Measurements from ENCODE around the gene AR.

GRCh38 chrX:67724359-67725110, 180.7 kb downstream of the AR start:
- TF ChIP-seq POLR2AphosphoS5 (IDR thresholded peaks at IDR 0.05): no peak
- TF ChIP-seq, protein P1, sequence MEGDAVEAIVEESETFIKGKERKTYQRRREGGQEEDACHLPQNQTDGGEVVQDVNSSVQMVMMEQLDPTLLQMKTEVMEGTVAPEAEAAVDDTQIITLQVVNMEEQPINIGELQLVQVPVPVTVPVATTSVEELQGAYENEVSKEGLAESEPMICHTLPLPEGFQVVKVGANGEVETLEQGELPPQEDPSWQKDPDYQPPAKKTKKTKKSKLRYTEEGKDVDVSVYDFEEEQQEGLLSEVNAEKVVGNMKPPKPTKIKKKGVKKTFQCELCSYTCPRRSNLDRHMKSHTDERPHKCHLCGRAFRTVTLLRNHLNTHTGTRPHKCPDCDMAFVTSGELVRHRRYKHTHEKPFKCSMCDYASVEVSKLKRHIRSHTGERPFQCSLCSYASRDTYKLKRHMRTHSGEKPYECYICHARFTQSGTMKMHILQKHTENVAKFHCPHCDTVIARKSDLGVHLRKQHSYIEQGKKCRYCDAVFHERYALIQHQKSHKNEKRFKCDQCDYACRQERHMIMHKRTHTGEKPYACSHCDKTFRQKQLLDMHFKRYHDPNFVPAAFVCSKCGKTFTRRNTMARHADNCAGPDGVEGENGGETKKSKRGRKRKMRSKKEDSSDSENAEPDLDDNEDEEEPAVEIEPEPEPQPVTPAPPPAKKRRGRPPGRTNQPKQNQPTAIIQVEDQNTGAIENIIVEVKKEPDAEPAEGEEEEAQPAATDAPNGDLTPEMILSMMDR (IDR thresholded peaks at IDR 0.05): no peak
- no peak for TF ChIP-seq POLR2A (IDR thresholded peaks at IDR 0.05; ENCODE audit: low read depth)

Data from esophagus muscularis mucosa (tissue), 3 donors.